ENCODE measurements around the gene NOVA2.
"Not testable (repeated sequence)": the region's sequence is repeated elsewhere in the genome, so short reads cannot be mapped to it uniquely, and the experiment has no call there.

DNA sequence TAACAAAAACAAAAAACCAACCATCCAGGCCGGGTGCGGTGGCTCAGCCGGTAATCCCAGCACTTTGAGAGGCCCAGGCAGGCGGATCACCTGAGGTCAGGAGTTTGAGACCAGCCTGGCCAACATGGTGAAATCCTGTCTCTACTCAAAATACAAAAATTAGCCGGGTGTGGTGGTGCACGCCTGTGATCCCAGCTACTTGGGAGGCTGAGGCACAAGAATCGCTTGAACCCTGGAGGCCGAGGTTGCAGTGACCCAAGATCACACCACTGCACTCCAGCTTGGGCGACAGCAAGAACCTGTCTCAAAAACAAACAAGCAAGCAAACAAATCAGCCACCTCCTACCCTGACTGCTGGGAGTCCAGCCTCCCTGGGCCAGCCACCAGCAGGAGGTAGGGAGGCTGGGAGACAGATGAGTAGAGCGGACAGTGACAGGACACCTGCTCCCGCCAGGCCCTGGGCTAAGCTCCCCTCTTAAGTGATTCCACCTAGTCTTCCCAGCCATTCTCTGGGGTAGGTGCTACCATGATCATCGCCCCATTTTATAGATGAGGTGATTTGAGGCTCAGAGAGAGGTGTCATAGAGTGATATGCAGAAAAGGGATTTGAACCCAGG lies 77.6 kb downstream of the NOVA2 start:
- TF ChIP-seq, protein P1, sequence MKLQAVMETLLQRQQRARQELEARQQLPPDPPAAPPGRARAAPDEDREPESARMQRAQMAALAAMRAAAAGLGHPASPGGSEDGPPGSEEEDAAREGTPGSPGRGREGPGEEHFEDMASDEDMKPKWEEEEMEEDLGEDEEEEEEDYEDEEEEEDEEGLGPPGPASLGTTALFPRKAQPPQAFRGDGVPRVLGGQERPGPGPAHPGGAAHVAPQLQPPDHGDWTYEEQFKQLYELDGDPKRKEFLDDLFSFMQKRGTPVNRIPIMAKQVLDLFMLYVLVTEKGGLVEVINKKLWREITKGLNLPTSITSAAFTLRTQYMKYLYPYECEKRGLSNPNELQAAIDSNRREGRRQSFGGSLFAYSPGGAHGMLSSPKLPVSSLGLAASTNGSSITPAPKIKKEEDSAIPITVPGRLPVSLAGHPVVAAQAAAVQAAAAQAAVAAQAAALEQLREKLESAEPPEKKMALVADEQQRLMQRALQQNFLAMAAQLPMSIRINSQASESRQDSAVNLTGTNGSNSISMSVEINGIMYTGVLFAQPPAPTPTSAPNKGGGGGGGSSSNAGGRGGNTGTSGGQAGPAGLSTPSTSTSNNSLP (IDR thresholded peaks at IDR 0.05; ENCODE audit: borderline replicate concordance, low read depth, low read length) = not testable (repeated sequence)
- TF ChIP-seq, protein P2, sequence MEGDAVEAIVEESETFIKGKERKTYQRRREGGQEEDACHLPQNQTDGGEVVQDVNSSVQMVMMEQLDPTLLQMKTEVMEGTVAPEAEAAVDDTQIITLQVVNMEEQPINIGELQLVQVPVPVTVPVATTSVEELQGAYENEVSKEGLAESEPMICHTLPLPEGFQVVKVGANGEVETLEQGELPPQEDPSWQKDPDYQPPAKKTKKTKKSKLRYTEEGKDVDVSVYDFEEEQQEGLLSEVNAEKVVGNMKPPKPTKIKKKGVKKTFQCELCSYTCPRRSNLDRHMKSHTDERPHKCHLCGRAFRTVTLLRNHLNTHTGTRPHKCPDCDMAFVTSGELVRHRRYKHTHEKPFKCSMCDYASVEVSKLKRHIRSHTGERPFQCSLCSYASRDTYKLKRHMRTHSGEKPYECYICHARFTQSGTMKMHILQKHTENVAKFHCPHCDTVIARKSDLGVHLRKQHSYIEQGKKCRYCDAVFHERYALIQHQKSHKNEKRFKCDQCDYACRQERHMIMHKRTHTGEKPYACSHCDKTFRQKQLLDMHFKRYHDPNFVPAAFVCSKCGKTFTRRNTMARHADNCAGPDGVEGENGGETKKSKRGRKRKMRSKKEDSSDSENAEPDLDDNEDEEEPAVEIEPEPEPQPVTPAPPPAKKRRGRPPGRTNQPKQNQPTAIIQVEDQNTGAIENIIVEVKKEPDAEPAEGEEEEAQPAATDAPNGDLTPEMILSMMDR (IDR thresholded peaks at IDR 0.05 in 2 of 3, conservative IDR thresholded peaks at IDR 0.05 in 1 of 3; ENCODE audit: insufficient read depth in 2 of 3, low read depth in 1 of 3, low read length in 3 of 3) = not testable (repeated sequence)
- not testable (repeated sequence) for TF ChIP-seq SIN3A (IDR thresholded peaks at IDR 0.05; ENCODE audit: borderline replicate concordance in 2 of 2, control insufficient read depth in 1 of 2, low read depth in 2 of 2, low read length in 2 of 2); STAT5A (IDR thresholded peaks at IDR 0.05; ENCODE audit: borderline replicate concordance, low read length)
- TF ChIP-seq, protein P3, sequence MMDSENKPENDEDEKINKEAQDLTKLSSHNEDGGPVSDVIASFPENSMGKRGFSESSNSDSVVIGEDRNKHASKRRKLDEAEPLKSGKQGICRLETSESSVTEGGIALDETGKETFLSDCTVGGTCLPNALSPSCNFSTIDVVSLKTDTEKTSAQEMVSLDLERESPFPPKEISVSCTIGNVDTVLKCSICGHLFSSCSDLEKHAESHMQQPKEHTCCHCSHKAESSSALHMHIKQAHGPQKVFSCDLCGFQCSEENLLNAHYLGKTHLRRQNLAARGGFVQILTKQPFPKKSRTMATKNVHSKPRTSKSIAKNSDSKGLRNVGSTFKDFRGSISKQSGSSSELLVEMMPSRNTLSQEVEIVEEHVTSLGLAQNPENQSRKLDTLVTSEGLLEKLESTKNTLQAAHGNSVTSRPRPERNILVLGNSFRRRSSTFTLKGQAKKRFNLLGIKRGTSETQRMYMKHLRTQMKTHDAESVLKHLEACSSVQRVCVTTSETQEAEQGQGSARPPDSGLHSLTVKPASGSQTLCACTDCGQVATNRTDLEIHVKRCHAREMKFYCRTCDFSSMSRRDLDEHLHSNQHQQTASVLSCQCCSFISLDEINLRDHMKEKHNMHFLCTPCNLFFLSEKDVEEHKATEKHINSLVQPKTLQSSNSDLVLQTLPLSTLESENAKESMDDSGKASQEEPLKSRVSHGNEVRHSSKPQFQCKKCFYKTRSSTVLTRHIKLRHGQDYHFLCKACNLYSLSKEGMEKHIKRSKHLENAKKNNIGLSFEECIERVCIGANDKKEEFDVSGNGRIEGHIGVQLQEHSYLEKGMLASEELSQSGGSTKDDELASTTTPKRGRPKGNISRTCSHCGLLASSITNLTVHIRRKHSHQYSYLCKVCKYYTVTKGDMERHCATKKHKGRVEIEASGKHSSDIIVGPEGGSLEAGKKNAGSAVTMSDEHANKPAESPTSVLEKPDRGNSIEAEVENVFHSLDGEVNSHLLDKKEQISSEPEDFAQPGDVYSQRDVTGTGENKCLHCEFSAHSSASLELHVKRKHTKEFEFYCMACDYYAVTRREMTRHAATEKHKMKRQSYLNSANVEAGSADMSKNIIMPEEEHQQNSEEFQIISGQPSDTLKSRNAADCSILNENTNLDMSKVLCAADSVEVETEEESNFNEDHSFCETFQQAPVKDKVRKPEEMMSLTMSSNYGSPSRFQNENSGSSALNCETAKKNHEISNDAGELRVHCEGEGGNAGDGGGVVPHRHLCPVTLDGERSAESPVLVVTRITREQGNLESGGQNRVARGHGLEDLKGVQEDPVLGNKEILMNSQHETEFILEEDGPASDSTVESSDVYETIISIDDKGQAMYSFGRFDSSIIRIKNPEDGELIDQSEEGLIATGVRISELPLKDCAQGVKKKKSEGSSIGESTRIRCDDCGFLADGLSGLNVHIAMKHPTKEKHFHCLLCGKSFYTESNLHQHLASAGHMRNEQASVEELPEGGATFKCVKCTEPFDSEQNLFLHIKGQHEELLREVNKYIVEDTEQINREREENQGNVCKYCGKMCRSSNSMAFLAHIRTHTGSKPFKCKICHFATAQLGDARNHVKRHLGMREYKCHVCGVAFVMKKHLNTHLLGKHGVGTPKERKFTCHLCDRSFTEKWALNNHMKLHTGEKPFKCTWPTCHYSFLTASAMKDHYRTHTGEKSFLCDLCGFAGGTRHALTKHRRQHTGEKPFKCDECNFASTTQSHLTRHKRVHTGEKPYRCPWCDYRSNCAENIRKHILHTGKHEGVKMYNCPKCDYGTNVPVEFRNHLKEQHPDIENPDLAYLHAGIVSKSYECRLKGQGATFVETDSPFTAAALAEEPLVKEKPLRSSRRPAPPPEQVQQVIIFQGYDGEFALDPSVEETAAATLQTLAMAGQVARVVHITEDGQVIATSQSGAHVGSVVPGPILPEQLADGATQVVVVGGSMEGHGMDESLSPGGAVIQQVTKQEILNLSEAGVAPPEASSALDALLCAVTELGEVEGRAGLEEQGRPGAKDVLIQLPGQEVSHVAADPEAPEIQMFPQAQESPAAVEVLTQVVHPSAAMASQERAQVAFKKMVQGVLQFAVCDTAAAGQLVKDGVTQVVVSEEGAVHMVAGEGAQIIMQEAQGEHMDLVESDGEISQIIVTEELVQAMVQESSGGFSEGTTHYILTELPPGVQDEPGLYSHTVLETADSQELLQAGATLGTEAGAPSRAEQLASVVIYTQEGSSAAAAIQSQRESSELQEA (IDR thresholded peaks at IDR 0.05; ENCODE audit: low read depth) = not testable (repeated sequence)
